ENCODE results near the gene HAUS7. TPM values are rescaled to one million over a fixed set of nuclear protein-coding genes. Genes with fewer than 3 reads are reported as not detected.

HAUS7 gene
- total and polyA plus RNA-seq, 2 of the 8 experiments (the other 6 are each of a cell fraction or from before 2014, with no cell fraction given), result 45.4 to 54.0 TPM

- no peak overlapping the region for H2BK5ac ChIP-seq (ENCODE audit: low read depth, low read length)
- CTCF ChIA-PET (ENCODE audit: partially characterized antibody), result interaction anchor here (4.5 to 7.5 kb wide), 2 partner anchors 15 to 20 kb away, joined by 42 to 50 read pairs; partner anchors contain the start of gene HAUS7
- no peak overlapping the region for H3K9ac ChIP-seq (replicated peaks in 1 of 4; ENCODE audit: extremely low read depth in 1 of 4, low read depth in 3 of 4, low read length in 3 of 4)
- TF ChIP-seq EGR1 (IDR thresholded peaks at IDR 0.05; ENCODE audit: borderline replicate concordance, low read depth, low read length) (no peak), SAP30 (IDR thresholded peaks at IDR 0.05; ENCODE audit: insufficient read depth, insufficient replicate concordance, low read length) (no peak), CREB1 (IDR thresholded peaks at IDR 0.05) (no peak), JUND (IDR thresholded peaks at IDR 0.05; ENCODE audit: low read length) (no peak), HDAC2 (IDR thresholded peaks at IDR 0.05; ENCODE audit: borderline replicate concordance in 1 of 2, low read depth in 2 of 2, low read length in 2 of 2) (no peak), CHD1 (IDR thresholded peaks at IDR 0.05; ENCODE audit: low read depth, low read length) (no peak), ASH2L (IDR thresholded peaks at IDR 0.05; ENCODE audit: low read length) (no peak), CEBPB (IDR thresholded peaks at IDR 0.05; ENCODE audit: low read depth, low read length) (no peak), TEAD4 (IDR thresholded peaks at IDR 0.05; ENCODE audit: low read depth, low read length) (no peak), BACH1 (IDR thresholded peaks at IDR 0.05; ENCODE audit: low read length) (no peak), SUZ12 (IDR thresholded peaks at IDR 0.05; ENCODE audit: low read length) (no peak), SIN3A (conservative IDR thresholded peaks at IDR 0.05 in 1 of 2, IDR thresholded peaks at IDR 0.05 in 1 of 2; ENCODE audit: low read depth in 1 of 2, low read length in 2 of 2) (no peak), YY1 (IDR thresholded peaks at IDR 0.05; ENCODE audit: low read depth, low read length) (no peak), FOSL1 (IDR thresholded peaks at IDR 0.05; ENCODE audit: insufficient read depth, low read depth, low read length) (no peak)
Measured at GRCh38 chrX:153491918-153492317, 21.5 kb upstream of the HAUS7 start.

More at GRCh38 chrX:153491918-153492317, 21.5 kb upstream of the HAUS7 start:
- Histone ChIP-seq H3K79me1 (ENCODE audit: low read depth, low read length) (no peaks in the 10 kb centered on the region), H3K18ac (ENCODE audit: extremely low read depth, low read length) (no peak overlapping the region), H3K79me2 (ENCODE audit: control insufficient read depth in 1 of 2, insufficient read depth in 2 of 2, low read length in 2 of 2) (no peaks in the 10 kb centered on the region), H4K5ac (ENCODE audit: insufficient read length, low read depth, low read length) (no peak overlapping the region), H4K91ac (replicated peaks; ENCODE audit: insufficient read length, low read length) (no peak overlapping the region), H2AK5ac (ENCODE audit: low read depth, low read length) (no peak overlapping the region), H3K23me2 (ENCODE audit: low read depth, low read length) (no peaks in the 10 kb centered on the region; the same call in 1 of the 2 replicates), H3K14ac (ENCODE audit: insufficient read length) (no peak overlapping the region), H2AFZ (ENCODE audit: low read length) (no peak overlapping the region), H3K9me3 (ENCODE audit: insufficient read depth in 2 of 2, low read depth in 1 of 2, low read length in 1 of 2) (no peaks in the 10 kb centered on the region), H3K27ac (ENCODE audit: low read depth, low read length) (no peak overlapping the region), H3K23ac (ENCODE audit: insufficient read length) (no peak overlapping the region), H2BK120ac (replicated peaks; ENCODE audit: low read depth, low read length) (no peak overlapping the region), H3K36me3 (ENCODE audit: control insufficient read depth in 2 of 4, insufficient read depth in 4 of 4, low read length in 3 of 4) (no peaks in the 10 kb centered on the region), H3K4ac (replicated peaks; ENCODE audit: insufficient read length, low read depth, low read length) (no peak overlapping the region), H2BK15ac (ENCODE audit: low read length) (no peak overlapping the region), H3K27me3 (replicated peaks in 1 of 4; ENCODE audit: control insufficient read depth in 3 of 4, extremely low read depth in 1 of 4, insufficient read depth in 3 of 4, low read length in 3 of 4) (peaks cover 0 to 2% (median 0%) of the 10 kb centered on the region in 4 experiments; a peak in 5 of 7 replicates), H3K4me1 (replicated peaks in 1 of 4; ENCODE audit: control insufficient read depth in 3 of 4, insufficient read depth in 4 of 4, low read length in 3 of 4) (peaks cover 0 to 18% (median 7%) of the 10 kb centered on the region in 4 experiments; a peak in 4 of 7 replicates), H4K8ac (ENCODE audit: extremely low read depth, insufficient read depth, low read length) (no peak overlapping the region), H3K4me2 (ENCODE audit: insufficient read depth in 1 of 2, low read depth in 2 of 2, low read length in 2 of 2) (peak overlapping the region in 1 of 2 experiments; percentile 7; a peak in 1 of 4 replicates), H4K20me1 (replicated peaks in 1 of 2; ENCODE audit: control insufficient read depth in 1 of 2, insufficient read depth in 2 of 2, low read length in 2 of 2) (no peaks in the 10 kb centered on the region), H2BK20ac (ENCODE audit: low read length) (no peak overlapping the region), H3K56ac (replicated peaks; ENCODE audit: insufficient read length, low read depth, low read length) (no peak overlapping the region), H3K4me3 (ENCODE audit: extremely low read depth in 1 of 4, insufficient read depth in 2 of 4, low read depth in 3 of 4, low read length in 4 of 4) (no peak overlapping the region), H2BK12ac (ENCODE audit: low read depth, low read length) (no peak overlapping the region)
- 70% methylated on average over 2 of the region's 11 CpGs; no CpG with 5 or more reads in 1 of the 2 experiments for WGBS, 2 experiments (ENCODE audit: extremely low coverage in 1 of 2, insufficient coverage in 1 of 2, insufficient read length in 1 of 2, insufficient replicate concordance in 2 of 2, low coverage in 1 of 2, low lambda C conversion rate in 2 of 2, missing lambda C conversion rate in 1 of 2)
- POLR2A ChIA-PET (ENCODE audit: partially characterized antibody), result interaction anchor here (1.5 kb wide), 1 partner anchor 18 kb away, joined by 4 read pairs; no protein-coding TSS in a partner anchor
- FAIRE-seq (no peak), DNase-seq (ENCODE audit: low read depth in 1 of 2, low spot score in 2 of 2) (no peak)
